Retinal pigment epithelial cell (primary cell): ENCODE measurements around the gene ARHGAP35.
A peak's percentile ranks its signal among the peaks of the same experiment; 100 is the strongest.

Source experiments
- DNase-seq: peaks from one replicate; pipeline ENCODE4 v3.0.0-alpha.2; 2010; ENCODE audit warnings: low read depth
- H3K4me3 ChIP-seq: 2 replicates; pipeline ENCODE4 v1.5.1; 2011; ENCODE audit warnings: mild to moderate bottlenecking, low read length, control low read depth, moderate library complexity
- TF ChIP-seq, protein P1 (sequence below): conservative IDR thresholded peaks from 2 replicates; pipeline ENCODE4 v1.5.1; 2011; ENCODE audit warnings: low read depth, low read length, control low read depth, inconsistent platforms

The ARHGAP35 gene

DNA sequence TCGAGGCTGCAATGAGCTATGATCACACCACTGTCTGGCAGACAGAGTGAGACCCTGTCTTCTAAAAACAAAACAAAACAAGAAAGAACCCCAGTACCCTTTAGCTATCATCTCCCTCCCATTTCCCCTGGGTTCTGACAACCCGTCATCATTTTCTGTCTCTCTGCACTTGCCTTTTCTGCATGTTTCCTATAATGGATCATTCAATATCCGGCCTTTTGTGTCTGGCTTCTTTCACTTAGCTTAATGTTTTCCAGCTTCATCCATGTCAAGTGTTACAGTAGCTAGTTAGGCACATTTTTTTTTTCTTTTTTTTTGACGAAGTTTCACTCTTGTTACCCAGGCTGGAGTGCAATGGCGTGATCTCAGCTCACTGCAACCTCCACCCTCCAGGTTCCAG, 26.7 kb upstream of the ARHGAP35 start:
- H3K4me3 ChIP-seq, result no peak overlapping the region
- TF ChIP-seq, protein P1, sequence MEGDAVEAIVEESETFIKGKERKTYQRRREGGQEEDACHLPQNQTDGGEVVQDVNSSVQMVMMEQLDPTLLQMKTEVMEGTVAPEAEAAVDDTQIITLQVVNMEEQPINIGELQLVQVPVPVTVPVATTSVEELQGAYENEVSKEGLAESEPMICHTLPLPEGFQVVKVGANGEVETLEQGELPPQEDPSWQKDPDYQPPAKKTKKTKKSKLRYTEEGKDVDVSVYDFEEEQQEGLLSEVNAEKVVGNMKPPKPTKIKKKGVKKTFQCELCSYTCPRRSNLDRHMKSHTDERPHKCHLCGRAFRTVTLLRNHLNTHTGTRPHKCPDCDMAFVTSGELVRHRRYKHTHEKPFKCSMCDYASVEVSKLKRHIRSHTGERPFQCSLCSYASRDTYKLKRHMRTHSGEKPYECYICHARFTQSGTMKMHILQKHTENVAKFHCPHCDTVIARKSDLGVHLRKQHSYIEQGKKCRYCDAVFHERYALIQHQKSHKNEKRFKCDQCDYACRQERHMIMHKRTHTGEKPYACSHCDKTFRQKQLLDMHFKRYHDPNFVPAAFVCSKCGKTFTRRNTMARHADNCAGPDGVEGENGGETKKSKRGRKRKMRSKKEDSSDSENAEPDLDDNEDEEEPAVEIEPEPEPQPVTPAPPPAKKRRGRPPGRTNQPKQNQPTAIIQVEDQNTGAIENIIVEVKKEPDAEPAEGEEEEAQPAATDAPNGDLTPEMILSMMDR, result no peak
- no peak for DNase-seq

DNA sequence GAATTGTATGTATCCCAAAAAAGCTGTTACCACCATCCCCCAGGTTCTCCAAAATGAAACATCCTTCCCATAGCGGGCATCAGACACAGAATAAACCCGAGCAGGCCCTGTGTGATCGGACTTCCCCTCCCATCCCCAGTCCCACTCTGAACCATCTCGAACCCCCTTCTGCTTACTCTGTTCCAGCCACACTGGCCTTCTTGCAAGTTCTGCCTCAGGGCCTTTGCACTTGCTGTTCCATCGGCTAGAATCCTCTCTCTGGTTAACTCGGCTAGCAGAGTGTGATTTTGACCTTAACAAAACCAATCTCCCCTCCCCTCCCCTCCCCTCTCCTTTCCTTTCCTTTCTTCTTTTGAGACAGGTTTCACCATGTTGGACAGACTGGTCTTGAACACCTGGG, 25.8 kb upstream of the ARHGAP35 start:
- no peak for DNase-seq
- H3K4me3 ChIP-seq, result no peak overlapping the region
- TF ChIP-seq, protein P1, result no peak

DNA sequence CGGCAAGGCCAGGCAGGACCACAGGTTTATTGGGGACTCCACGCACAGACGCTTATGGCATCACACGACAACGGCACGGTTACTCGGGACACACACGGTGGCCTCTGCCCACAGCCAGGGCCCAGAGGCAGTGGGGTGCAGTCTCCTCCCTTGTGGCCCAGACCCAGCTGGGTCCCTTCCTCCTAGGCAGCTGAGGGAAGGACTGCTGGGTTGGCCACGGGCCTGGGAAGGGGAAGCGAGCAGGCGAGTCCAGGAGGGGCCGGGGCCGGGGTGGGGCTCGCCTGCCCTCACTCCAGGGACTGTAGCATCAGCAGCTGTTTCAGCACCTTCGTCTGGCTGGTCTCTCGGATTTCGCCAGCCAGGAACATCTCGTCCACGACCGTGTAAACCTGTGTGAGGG, 22.6 kb upstream of the ARHGAP35 start:
- no peak overlapping the region for H3K4me3 ChIP-seq

DNA sequence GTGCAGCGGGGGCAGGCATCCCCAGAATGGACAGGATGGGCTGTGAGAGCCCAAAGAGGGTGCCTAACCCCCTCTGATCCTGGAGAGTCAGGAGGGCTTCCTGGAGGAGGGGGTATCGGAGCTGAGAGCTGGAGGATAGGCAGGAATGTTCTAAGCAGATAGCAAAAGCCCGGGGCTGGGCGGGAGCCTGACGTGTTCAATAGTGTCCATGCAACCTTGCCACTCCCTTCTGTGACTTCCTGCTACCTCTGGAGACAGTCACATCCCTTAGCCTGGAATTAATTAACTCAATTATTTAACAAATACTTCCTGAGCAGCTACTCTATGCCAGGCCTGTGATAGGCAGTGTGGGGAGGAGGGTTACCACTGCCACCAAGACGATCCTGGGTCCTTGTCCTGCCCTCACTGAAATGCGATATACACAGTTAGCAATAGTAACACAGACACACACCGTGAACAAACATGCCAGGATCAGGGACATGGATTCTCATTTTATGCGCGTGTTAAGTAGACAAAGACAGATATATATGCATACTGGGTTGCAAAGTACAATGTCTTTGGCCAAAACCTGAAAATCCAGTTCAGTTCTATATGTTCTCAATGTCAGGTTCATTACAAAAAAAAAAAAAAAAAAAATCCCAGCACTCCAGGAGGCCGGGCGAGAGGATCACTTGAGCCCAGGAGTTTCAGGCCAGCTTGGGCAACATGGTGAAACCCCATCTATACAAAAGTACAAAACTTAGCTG, 20.9 kb upstream of the ARHGAP35 start:
- TF ChIP-seq, protein P1, result no peak
- DNase-seq, result no peak
- no peak overlapping the region for H3K4me3 ChIP-seq

More for the DNA sequence above, 22.6 kb upstream of the ARHGAP35 start:
- TF ChIP-seq, protein P1, result no peak
- no peak for DNase-seq

DNA sequence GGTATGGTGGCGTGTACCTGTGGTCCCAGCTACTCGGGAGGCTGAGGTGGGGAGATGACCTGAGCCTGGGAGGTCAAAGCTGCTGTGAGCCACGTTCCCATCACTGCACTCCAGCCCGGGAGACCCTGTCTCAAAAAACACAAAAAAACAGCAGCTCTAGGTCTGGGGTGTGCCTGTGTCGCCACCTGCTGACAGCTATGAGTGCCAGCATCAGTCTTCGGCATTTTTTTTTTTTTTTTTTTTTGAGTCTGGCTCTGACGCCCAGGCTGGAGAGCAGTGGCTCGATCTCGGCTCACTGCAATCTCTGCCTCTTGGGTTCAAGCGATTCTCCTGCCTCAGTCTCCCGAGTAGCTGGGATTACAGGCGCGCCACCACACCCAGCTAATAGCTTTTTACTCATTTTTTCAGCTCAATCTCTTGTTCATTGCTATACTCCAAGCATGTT, 20.3 kb upstream of the ARHGAP35 start:
- DNase-seq, result no peak
- H3K4me3 ChIP-seq, result no peak overlapping the region
- TF ChIP-seq, protein P1, result peak; percentile 84

DNA sequence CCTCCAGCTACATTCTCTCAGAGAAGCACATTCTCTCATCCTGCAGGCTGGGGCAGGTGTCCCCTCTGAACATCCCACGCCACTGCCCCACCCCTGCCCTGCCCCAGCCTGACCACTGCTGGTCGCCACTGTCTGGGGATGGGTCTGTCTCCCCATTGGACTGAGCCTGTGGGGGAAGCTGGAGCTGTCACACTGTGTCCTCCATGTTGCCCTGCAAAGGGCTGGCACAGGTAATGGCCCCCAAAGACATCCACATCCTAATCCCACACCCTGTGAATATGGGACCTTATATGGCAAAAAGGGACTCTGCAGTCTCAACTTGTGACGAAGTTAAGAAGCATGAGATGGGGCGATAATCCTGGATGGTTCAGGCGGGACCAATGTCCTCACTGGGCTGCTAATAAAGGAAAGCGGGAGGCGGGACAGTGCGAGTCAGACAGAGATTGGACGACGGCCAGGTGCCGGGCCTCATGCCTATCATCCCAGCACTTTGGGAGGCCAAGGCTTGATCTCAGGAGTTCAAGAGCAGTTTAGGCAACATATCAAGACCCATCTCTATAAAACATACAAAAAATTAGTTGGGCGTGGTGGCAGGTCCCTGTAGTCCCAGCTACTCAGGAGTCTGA, 19.2 kb upstream of the ARHGAP35 start:
- no peak overlapping the region for H3K4me3 ChIP-seq
- TF ChIP-seq, protein P1, result no peak
- DNase-seq, result peak; percentile 34

DNA sequence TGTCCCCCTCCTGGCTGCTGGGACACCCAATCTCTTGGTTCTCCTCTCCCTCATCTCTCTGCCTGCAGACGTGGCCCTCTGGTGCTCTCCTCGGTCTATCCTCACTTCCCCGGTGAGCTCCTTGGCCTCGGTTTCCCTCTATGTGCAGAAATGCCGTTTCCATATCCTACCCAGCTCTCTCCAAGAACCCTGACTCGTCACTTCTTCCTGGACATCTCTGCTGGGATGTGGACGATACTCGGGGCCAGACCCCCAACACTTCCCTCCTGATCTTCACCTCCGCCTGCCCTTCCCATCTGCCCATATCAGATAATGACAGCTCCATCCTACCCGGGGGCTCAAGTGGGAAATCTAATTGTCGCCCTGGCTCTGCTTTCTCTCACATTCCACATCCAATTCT, 18.0 kb upstream of the ARHGAP35 start:
- TF ChIP-seq, protein P1, result no peak
- no peak overlapping the region for H3K4me3 ChIP-seq
- DNase-seq, result no peak
